ACC112 (cell line): ENCODE data around the gene CAMK2A.
"Not testable (repeated sequence)": the region's sequence is repeated elsewhere in the genome, so short reads cannot be mapped to it uniquely, and the experiment has no call there.

Experiments used
- H2AFZ ChIP-seq: fragments of 200-600 bp; sonication (generic); one replicate; pipeline ENCODE4 v1.6.0; 2017; ENCODE audit warnings: antibody characterized with exemption, low read length; ENCODE audit not compliant: unreplicated experiment
- H3K27ac ChIP-seq: fragments of 200-600 bp; sonication (generic); 2 replicates; pipeline ENCODE4 v1.5.1; 2014; ENCODE audit warnings: low read depth, mild to moderate bottlenecking, antibody characterized with exemption, low read length, moderate library complexity
- H3K27me3 ChIP-seq: fragments of 200-600 bp; sonication (generic); 2 replicates; pipeline ENCODE4 v1.6.1; 2014; ENCODE audit warnings: mild to moderate bottlenecking, antibody characterized with exemption, low read length, moderate library complexity, mixed read lengths; ENCODE audit not compliant: insufficient read depth
- H3K36me3 ChIP-seq: fragments of 200-600 bp; sonication (generic); 2 replicates; pipeline ENCODE4 v1.6.1; 2016; ENCODE audit warnings: mild to moderate bottlenecking, antibody characterized with exemption, low read length, moderate library complexity, mixed read lengths; ENCODE audit not compliant: insufficient read depth
- H3K4me1 ChIP-seq: fragments of 200-600 bp; sonication (generic); one replicate; pipeline ENCODE4 v1.6.1; 2016; ENCODE audit warnings: low read length, mixed read lengths; ENCODE audit not compliant: insufficient read depth, unreplicated experiment, control insufficient read depth
- H3K4me3 ChIP-seq: fragments of 200-600 bp; sonication (generic); 2 replicates; pipeline ENCODE4 v1.5.1; 2014; ENCODE audit warnings: mild to moderate bottlenecking, low read depth, low read length
- H3K79me2 ChIP-seq: fragments of 200-600 bp; sonication (generic); one replicate; pipeline ENCODE4 v1.6.0; 2016; ENCODE audit warnings: low read length; ENCODE audit not compliant: control insufficient read depth, unreplicated experiment, insufficient read depth

CAMK2A gene

GRCh38 chr5:150234576-150235499 is 54.7 kb downstream of the CAMK2A start:
- Histone ChIP-seq H2AFZ (no peak overlapping the region), H3K27ac (no peak overlapping the region), H3K4me1 (no peaks in the 10 kb centered on the region), H3K4me3 (no peak overlapping the region), H3K36me3 (no peaks in the 10 kb centered on the region), H3K27me3 (no peaks in the 10 kb centered on the region), H3K79me2 (no peaks in the 10 kb centered on the region)

GRCh38 chr5:150233706-150234105 is 55.9 kb downstream of the CAMK2A start:
- not testable (repeated sequence) for H2AFZ ChIP-seq, H3K4me3 ChIP-seq, H3K27ac ChIP-seq, H3K79me2 ChIP-seq, H3K4me1 ChIP-seq, H3K36me3 ChIP-seq, H3K27me3 ChIP-seq

- Histone ChIP-seq H3K4me3 (no peak overlapping the region), H2AFZ (no peak overlapping the region), H3K4me1 (no peaks in the 10 kb centered on the region), H3K36me3 (no peaks in the 10 kb centered on the region), H3K27ac (no peak overlapping the region), H3K79me2 (no peaks in the 10 kb centered on the region), H3K27me3 (no peaks in the 10 kb centered on the region)
These were observed 58.7 kb downstream of the CAMK2A start for GRCh38 chr5:150230842-150231241.

GRCh38 chr5:150229571-150229970 is 60.0 kb downstream of the CAMK2A start:
- H3K27me3 ChIP-seq: no peaks in the 10 kb centered on the region
- no peaks in the 10 kb centered on the region for H3K36me3 ChIP-seq
- H3K79me2 ChIP-seq: no peaks in the 10 kb centered on the region
- no peak overlapping the region for H3K4me3 ChIP-seq
- H3K27ac ChIP-seq: no peak overlapping the region
- no peaks in the 10 kb centered on the region for H3K4me1 ChIP-seq
- no peak overlapping the region for H2AFZ ChIP-seq

- Histone ChIP-seq H3K27me3 (no peaks in the 10 kb centered on the region), H3K27ac (no peak overlapping the region), H3K4me1 (no peaks in the 10 kb centered on the region), H3K4me3 (no peak overlapping the region), H2AFZ (no peak overlapping the region), H3K36me3 (no peaks in the 10 kb centered on the region), H3K79me2 (no peaks in the 10 kb centered on the region)
These were observed 61.8 kb downstream of the CAMK2A start for GRCh38 chr5:150227606-150228273.

GRCh38 chr5:150227036-150227435 is 62.5 kb downstream of the CAMK2A start:
- Histone ChIP-seq H2AFZ (no peak overlapping the region), H3K27me3 (no peaks in the 10 kb centered on the region), H3K36me3 (no peaks in the 10 kb centered on the region), H3K79me2 (no peaks in the 10 kb centered on the region), H3K4me1 (no peaks in the 10 kb centered on the region), H3K4me3 (no peak overlapping the region), H3K27ac (no peak overlapping the region)

GRCh38 chr5:150224483-150225027 is 65.0 kb downstream of the CAMK2A start:
- no peaks in the 10 kb centered on the region for H3K4me1 ChIP-seq
- no peak overlapping the region for H3K4me3 ChIP-seq

GRCh38 chr5:150223474-150223873 is 66.1 kb downstream of the CAMK2A start:
- Histone ChIP-seq H3K36me3 (no peaks in the 10 kb centered on the region), H3K27ac (no peak overlapping the region), H3K79me2 (no peaks in the 10 kb centered on the region), H2AFZ (no peak overlapping the region), H3K27me3 (no peaks in the 10 kb centered on the region), H3K4me1 (no peaks in the 10 kb centered on the region), H3K4me3 (no peak overlapping the region)

More at GRCh38 chr5:150224483-150225027, 65.0 kb downstream of the CAMK2A start:
- Histone ChIP-seq H2AFZ (no peak overlapping the region), H3K36me3 (no peaks in the 10 kb centered on the region), H3K79me2 (no peaks in the 10 kb centered on the region), H3K27me3 (no peaks in the 10 kb centered on the region), H3K27ac (no peak overlapping the region)

- no peaks in the 10 kb centered on the region for H3K27me3 ChIP-seq
- H3K4me1 ChIP-seq: no peaks in the 10 kb centered on the region
These were observed 66.7 kb downstream of the CAMK2A start for GRCh38 chr5:150222906-150223305.

GRCh38 chr5:150221471-150221870 is 68.1 kb downstream of the CAMK2A start:
- Histone ChIP-seq H3K4me3 (no peak overlapping the region), H2AFZ (no peak overlapping the region), H3K4me1 (no peaks in the 10 kb centered on the region), H3K36me3 (no peaks in the 10 kb centered on the region), H3K27me3 (no peaks in the 10 kb centered on the region), H3K27ac (no peak overlapping the region), H3K79me2 (no peaks in the 10 kb centered on the region)

More at GRCh38 chr5:150222906-150223305, 66.7 kb downstream of the CAMK2A start:
- H2AFZ ChIP-seq: no peak overlapping the region
- no peak overlapping the region for H3K27ac ChIP-seq
- H3K4me3 ChIP-seq: no peak overlapping the region
- no peaks in the 10 kb centered on the region for H3K36me3 ChIP-seq
- H3K79me2 ChIP-seq: no peaks in the 10 kb centered on the region
